Measurements from ENCODE around the gene SUV39H1. TPM values are rescaled to one million over a fixed set of nuclear protein-coding genes. Genes with fewer than 3 reads are reported as not detected.
A peak's percentile ranks its signal among the peaks of the same experiment; 100 is the strongest.
"Not testable (repeated sequence)": the region's sequence is repeated elsewhere in the genome, so short reads cannot be mapped to it uniquely, and the experiment has no call there.

SUV39H1 gene
- total and polyA plus RNA-seq, 3 experiments from 2014 or later = 17.2 to 33.2 (median 32.1) TPM

GRCh38 chrX:48680925-48681324 lies 15.6 kb upstream of the SUV39H1 start:
- peaks cover 0 to 24% (median under 1%) of the 10 kb centered on the region in 3 donors for H3K36me3 Mint-ChIP-seq
- H3K27me3 ChIP-seq (ENCODE audit: insufficient read depth, low read length, poor library complexity, severe bottlenecking); H3K9me3 ChIP-seq (ENCODE audit: low read length); H3K4me3 ChIP-seq (ENCODE audit: low read length); DNase-seq; H3K9me3 Mint-ChIP-seq; H3K27ac ChIP-seq (ENCODE audit: low read depth, low read length); POLR2A ChIA-PET; H3K36me3 ChIP-seq (ENCODE audit: insufficient read depth, low read length); CTCF ChIA-PET; H3K27me3 Mint-ChIP-seq: not testable (repeated sequence)
- peak overlapping the region in 2 of 8 donors; percentile 24 to 50 for H3K27ac Mint-ChIP-seq
- peaks cover 25% of the 10 kb centered on the region for H3K4me1 ChIP-seq (ENCODE audit: insufficient read depth, low read length)
- H3K4me1 Mint-ChIP-seq = peaks cover 36 to 55% (median 46%) of the 10 kb centered on the region in 3 donors
- H3K4me3 Mint-ChIP-seq = peak overlapping the region in 1 of 7 donors; percentile 61

DNA sequence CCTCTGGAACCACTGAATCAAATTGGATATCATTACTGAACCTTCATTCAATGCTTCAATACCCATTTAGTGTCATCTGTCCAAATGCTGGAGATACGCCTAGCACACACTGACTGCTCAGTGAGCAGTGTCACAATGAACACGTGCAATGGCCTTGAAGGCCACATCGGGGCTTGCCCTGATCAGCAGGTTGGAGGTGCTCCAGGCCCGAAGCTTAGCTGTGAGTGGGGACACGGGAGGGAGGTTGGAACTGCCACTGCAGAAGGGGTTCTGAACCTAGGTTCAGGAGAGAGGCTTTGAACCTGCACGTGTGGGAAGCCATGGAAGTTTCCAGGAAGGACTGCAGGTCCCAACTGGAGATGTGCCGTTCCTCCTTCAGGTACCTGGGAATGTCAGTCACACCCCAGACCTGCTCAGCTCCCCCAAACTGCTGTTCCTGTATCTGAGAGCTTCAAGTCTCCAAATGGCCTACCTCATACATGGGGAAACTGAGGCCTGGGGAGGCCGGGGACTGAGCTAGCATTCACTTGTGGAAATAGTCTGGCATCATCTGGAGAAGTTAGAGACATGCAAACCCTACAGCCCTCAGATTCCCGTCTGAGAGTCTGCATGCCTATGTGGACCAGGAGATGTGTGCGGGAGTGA lies 14.9 kb upstream of the SUV39H1 start:
- peak overlapping the region in 2 of 8 donors; percentile 38 to 42 for H3K27ac Mint-ChIP-seq
- POLR2A ChIA-PET = no interaction called here
- peaks cover 33% of the 10 kb centered on the region for H3K4me1 ChIP-seq (ENCODE audit: insufficient read depth, low read length)
- peak overlapping the region in 4 of 7 donors; percentile 49 to 64 (median 52) for H3K4me3 Mint-ChIP-seq
- CTCF ChIA-PET = no interaction called here
- peaks cover 10% of the 10 kb centered on the region for H3K36me3 ChIP-seq (ENCODE audit: insufficient read depth, low read length)
- H3K4me1 Mint-ChIP-seq = peaks cover 42 to 62% (median 53%) of the 10 kb centered on the region in 3 donors
- no peak for DNase-seq
- H3K36me3 Mint-ChIP-seq = peaks cover 0 to 32% (median 4%) of the 10 kb centered on the region in 3 donors
- no peaks in the 10 kb centered on the region for H3K27me3 ChIP-seq (ENCODE audit: insufficient read depth, low read length, poor library complexity, severe bottlenecking)
- H3K9me3 Mint-ChIP-seq = no peaks in the 10 kb centered on the region
- no peak overlapping the region for H3K27ac ChIP-seq (ENCODE audit: low read depth, low read length)
- H3K4me3 ChIP-seq (ENCODE audit: low read length) = no peak overlapping the region
- H3K9me3 ChIP-seq (ENCODE audit: low read length) = no peaks in the 10 kb centered on the region
- peaks cover 0 to 5% of the 10 kb centered on the region in 2 donors for H3K27me3 Mint-ChIP-seq

GRCh38 chrX:48682795-48683194 lies 13.7 kb upstream of the SUV39H1 start:
- not testable (repeated sequence) for H3K9me3 ChIP-seq (ENCODE audit: low read length); H3K27me3 Mint-ChIP-seq; H3K4me3 ChIP-seq (ENCODE audit: low read length); H3K27me3 ChIP-seq (ENCODE audit: insufficient read depth, low read length, poor library complexity, severe bottlenecking); H3K9me3 Mint-ChIP-seq; DNase-seq
- POLR2A ChIA-PET = interaction anchor here (1.0 to 2.7 kb wide), 5 partner anchors 13 to 255 kb away, joined by 3 to 16 read pairs (median 4); partner anchors contain the start of genes PQBP1, SUV39H1 and TIMM17B
- Histone ChIP-seq H3K27ac (ENCODE audit: low read depth, low read length) (peak overlapping the region; percentile 70), H3K36me3 (ENCODE audit: insufficient read depth, low read length) (peaks cover 13% of the 10 kb centered on the region), H3K4me1 (ENCODE audit: insufficient read depth, low read length) (peaks cover 36% of the 10 kb centered on the region)
- CTCF ChIA-PET = interaction anchor here (0.8 to 1.3 kb wide), 2 partner anchors 13 to 34 kb away, joined by 4 to 6 read pairs; no protein-coding TSS in a partner anchor
- peak overlapping the region in 6 of 8 donors; percentile 22 to 98 (median 88) for H3K27ac Mint-ChIP-seq
- peaks cover 0 to 39% (median 4%) of the 10 kb centered on the region in 3 donors for H3K36me3 Mint-ChIP-seq
- peak overlapping the region; percentile 11 to 99 (median 66) for H3K4me3 Mint-ChIP-seq
- H3K4me1 Mint-ChIP-seq = peaks cover 41 to 64% (median 51%) of the 10 kb centered on the region in 3 donors

DNA sequence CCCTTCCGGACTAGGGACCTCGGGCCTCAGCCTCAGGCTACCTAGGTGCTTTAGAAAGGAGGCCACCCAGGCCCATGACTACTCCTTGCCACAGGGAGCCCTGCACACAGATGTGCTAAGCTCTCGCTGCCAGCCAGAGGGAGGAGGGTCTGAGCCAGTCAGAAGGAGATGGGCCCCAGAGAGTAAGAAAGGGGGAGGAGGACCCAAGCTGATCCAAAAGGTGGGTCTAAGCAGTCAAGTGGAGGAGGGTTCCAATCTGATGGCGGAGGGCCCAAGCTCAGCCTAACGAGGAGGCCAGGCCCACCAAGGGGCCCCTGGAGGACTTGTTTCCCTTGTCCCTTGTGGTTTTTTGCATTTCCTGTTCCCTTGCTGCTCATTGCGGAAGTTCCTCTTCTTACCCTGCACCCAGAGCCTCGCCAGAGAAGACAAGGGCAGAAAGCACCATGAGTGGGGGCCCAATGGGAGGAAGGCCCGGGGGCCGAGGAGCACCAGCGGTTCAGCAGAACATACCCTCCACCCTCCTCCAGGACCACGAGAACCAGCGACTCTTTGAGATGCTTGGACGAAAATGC lies 13.0 kb upstream of the SUV39H1 start, which contains the start of gene WAS:
Gene WAS (plus strand): TSS at position 389 of the 572 bp plus-strand sequence. CDS start 55 bp downstream, at position 444.
- peak within 1 kb of the TSS; percentile 87 to 98 (median 92) for H3K27ac Mint-ChIP-seq
- peaks cover 0 to 5% of the 10 kb centered on the region in 2 donors for H3K27me3 Mint-ChIP-seq
- Histone ChIP-seq H3K4me3 (ENCODE audit: low read length) (peak within 1 kb of the TSS; percentile 81), H3K27ac (ENCODE audit: low read depth, low read length) (peak within 1 kb of the TSS; percentile 70), H3K4me1 (ENCODE audit: insufficient read depth, low read length) (peaks cover 36% of the 10 kb centered on the region), H3K9me3 (ENCODE audit: low read length) (no peaks in the 10 kb centered on the region), H3K36me3 (ENCODE audit: insufficient read depth, low read length) (peaks cover 13% of the 10 kb centered on the region), H3K27me3 (ENCODE audit: insufficient read depth, low read length, poor library complexity, severe bottlenecking) (no peaks in the 10 kb centered on the region)
- CTCF ChIA-PET = interaction anchor here (0.8 to 1.3 kb wide), 2 partner anchors 12 to 35 kb away, joined by 4 to 6 read pairs; no protein-coding TSS in a partner anchor
- peaks cover 41 to 59% (median 50%) of the 10 kb centered on the region in 3 donors for H3K4me1 Mint-ChIP-seq
- peak in 4 of 5 donors; percentile 19 to 68 (median 56) for DNase-seq
- POLR2A ChIA-PET = interaction anchor here (0.6 to 2.7 kb wide), 6 partner anchors 13 to 254 kb away, joined by 3 to 16 read pairs (median 4); partner anchors contain the start of genes PQBP1, SUV39H1 and TIMM17B
- H3K36me3 Mint-ChIP-seq = peaks cover 0 to 46% (median 4%) of the 10 kb centered on the region in 3 donors
- peak within 1 kb of the TSS; percentile 87 to 99 (median 94) for H3K4me3 Mint-ChIP-seq
- H3K9me3 Mint-ChIP-seq = no peaks in the 10 kb centered on the region

- Histone ChIP-seq H3K4me3 (ENCODE audit: low read length) (peak overlapping the region; percentile 81), H3K27ac (ENCODE audit: low read depth, low read length) (peak overlapping the region; percentile 70), H3K4me1 (ENCODE audit: insufficient read depth, low read length) (peaks cover 36% of the 10 kb centered on the region), H3K36me3 (ENCODE audit: insufficient read depth, low read length) (peaks cover 13% of the 10 kb centered on the region), H3K27me3 (ENCODE audit: insufficient read depth, low read length, poor library complexity, severe bottlenecking) (no peaks in the 10 kb centered on the region), H3K9me3 (ENCODE audit: low read length) (no peaks in the 10 kb centered on the region)
- Mint-ChIP-seq H3K4me3 (peak overlapping the region; percentile 87 to 99 (median 94)), H3K27ac (peak overlapping the region; percentile 87 to 98 (median 92)), H3K27me3 (peaks cover 0 to 5% of the 10 kb centered on the region in 2 donors), H3K4me1 (peaks cover 41 to 58% (median 50%) of the 10 kb centered on the region in 3 donors), H3K36me3 (peaks cover 0 to 49% (median 4%) of the 10 kb centered on the region in 3 donors), H3K9me3 (no peaks in the 10 kb centered on the region)
- CTCF ChIA-PET = interaction anchor here (1.3 kb wide), 1 partner anchor 36 kb away, joined by 6 read pairs; no protein-coding TSS in a partner anchor
- DNase-seq = no peak
- POLR2A ChIA-PET = interaction anchor here (0.6 to 2.7 kb wide), 4 partner anchors 12 to 121 kb away, joined by 3 to 16 read pairs (median 6); partner anchors contain the start of gene SUV39H1
Observed at GRCh38 chrX:48684134-48684533, 12.4 kb upstream of the SUV39H1 start.

DNA sequence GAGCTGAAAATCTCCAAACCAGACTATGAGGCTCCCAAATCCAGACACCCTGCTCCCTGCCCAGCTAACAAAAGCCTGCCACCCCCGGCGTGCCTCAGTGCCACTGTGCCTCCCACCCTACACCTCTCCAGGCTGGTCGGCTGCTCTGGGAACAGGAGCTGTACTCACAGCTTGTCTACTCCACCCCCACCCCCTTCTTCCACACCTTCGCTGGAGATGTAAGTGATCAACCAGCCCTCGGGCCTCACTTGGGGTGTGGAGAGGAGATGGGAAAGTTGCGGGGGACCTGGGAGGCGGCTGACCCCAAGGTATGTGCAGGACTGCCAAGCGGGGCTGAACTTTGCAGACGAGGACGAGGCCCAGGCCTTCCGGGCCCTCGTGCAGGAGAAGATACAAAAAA lies 11.1 kb upstream of the SUV39H1 start:
- Histone ChIP-seq H3K36me3 (ENCODE audit: insufficient read depth, low read length) (peaks cover 13% of the 10 kb centered on the region), H3K27ac (ENCODE audit: low read depth, low read length) (no peak overlapping the region), H3K9me3 (ENCODE audit: low read length) (no peaks in the 10 kb centered on the region), H3K4me3 (ENCODE audit: low read length) (peak overlapping the region; percentile 81), H3K27me3 (ENCODE audit: insufficient read depth, low read length, poor library complexity, severe bottlenecking) (no peaks in the 10 kb centered on the region), H3K4me1 (ENCODE audit: insufficient read depth, low read length) (peaks cover 36% of the 10 kb centered on the region)
- peaks cover 1 to 58% (median 4%) of the 10 kb centered on the region in 3 donors for H3K36me3 Mint-ChIP-seq
- CTCF ChIA-PET = no interaction called here
- POLR2A ChIA-PET = interaction anchor here (0.9 to 2.7 kb wide), 2 partner anchors 9 to 11 kb away, joined by 3 to 16 read pairs; partner anchors contain the start of gene SUV39H1
- H3K27me3 Mint-ChIP-seq = peaks cover 0 to 4% of the 10 kb centered on the region in 2 donors
- peaks cover 41 to 60% (median 50%) of the 10 kb centered on the region in 3 donors for H3K4me1 Mint-ChIP-seq
- peak overlapping the region; percentile 70 to 94 (median 90) for H3K27ac Mint-ChIP-seq
- DNase-seq = no peak
- H3K9me3 Mint-ChIP-seq = no peaks in the 10 kb centered on the region
- H3K4me3 Mint-ChIP-seq = peak overlapping the region; percentile 70 to 99 (median 92)

DNA sequence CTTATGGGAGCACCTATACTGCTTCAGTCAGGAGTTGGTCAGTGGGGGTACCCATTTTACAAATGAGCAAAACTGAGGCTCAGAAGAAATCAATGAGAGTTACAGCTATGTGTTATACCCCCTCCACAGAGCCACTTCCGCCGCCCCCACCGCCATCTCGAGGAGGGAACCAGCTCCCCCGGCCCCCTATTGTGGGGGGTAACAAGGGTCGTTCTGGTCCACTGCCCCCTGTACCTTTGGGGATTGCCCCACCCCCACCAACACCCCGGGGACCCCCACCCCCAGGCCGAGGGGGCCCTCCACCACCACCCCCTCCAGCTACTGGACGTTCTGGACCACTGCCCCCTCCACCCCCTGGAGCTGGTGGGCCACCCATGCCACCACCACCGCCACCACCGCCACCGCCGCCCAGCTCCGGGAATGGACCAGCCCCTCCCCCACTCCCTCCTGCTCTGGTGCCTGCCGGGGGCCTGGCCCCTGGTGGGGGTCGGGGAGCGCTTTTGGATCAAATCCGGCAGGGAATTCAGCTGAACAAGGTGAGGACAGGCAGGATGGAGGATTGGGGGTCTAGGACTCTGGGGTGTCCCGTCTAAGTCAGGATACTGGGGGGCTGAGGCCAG lies 7.9 kb upstream of the SUV39H1 start:
- no peak overlapping the region for H3K4me3 Mint-ChIP-seq
- H3K27ac ChIP-seq (ENCODE audit: low read depth, low read length) = no peak overlapping the region
- no peak overlapping the region for H3K4me3 ChIP-seq (ENCODE audit: low read length)
- peaks cover 13% of the 10 kb centered on the region for H3K36me3 ChIP-seq (ENCODE audit: insufficient read depth, low read length)
- H3K27me3 Mint-ChIP-seq = peaks cover 0 to 2% of the 10 kb centered on the region in 2 donors
- peaks cover 29% of the 10 kb centered on the region for H3K4me1 ChIP-seq (ENCODE audit: insufficient read depth, low read length)
- H3K36me3 Mint-ChIP-seq = peaks cover 4 to 68% (median 4%) of the 10 kb centered on the region in 3 donors
- H3K27me3 ChIP-seq (ENCODE audit: insufficient read depth, low read length, poor library complexity, severe bottlenecking) = no peaks in the 10 kb centered on the region
- peak overlapping the region in 1 of 8 donors; percentile 19 for H3K27ac Mint-ChIP-seq
- H3K4me1 Mint-ChIP-seq = peaks cover 32 to 43% (median 37%) of the 10 kb centered on the region in 3 donors
- DNase-seq = no peak
- POLR2A ChIA-PET = interaction anchor here (0.5 kb wide), 1 partner anchor 71 kb away, joined by 14 read pairs; no protein-coding TSS in a partner anchor
- no peaks in the 10 kb centered on the region for H3K9me3 Mint-ChIP-seq
- CTCF ChIA-PET = no interaction called here
- H3K9me3 ChIP-seq (ENCODE audit: low read length) = no peaks in the 10 kb centered on the region
